ENCODE data around the gene HSPA4L. TPM values are rescaled to one million over a fixed set of nuclear protein-coding genes. Genes with fewer than 3 reads are reported as not detected.

Gene HSPA4L
- total RNA-seq, 1 experiment from 2014 or later = 5.3 TPM

DNA sequence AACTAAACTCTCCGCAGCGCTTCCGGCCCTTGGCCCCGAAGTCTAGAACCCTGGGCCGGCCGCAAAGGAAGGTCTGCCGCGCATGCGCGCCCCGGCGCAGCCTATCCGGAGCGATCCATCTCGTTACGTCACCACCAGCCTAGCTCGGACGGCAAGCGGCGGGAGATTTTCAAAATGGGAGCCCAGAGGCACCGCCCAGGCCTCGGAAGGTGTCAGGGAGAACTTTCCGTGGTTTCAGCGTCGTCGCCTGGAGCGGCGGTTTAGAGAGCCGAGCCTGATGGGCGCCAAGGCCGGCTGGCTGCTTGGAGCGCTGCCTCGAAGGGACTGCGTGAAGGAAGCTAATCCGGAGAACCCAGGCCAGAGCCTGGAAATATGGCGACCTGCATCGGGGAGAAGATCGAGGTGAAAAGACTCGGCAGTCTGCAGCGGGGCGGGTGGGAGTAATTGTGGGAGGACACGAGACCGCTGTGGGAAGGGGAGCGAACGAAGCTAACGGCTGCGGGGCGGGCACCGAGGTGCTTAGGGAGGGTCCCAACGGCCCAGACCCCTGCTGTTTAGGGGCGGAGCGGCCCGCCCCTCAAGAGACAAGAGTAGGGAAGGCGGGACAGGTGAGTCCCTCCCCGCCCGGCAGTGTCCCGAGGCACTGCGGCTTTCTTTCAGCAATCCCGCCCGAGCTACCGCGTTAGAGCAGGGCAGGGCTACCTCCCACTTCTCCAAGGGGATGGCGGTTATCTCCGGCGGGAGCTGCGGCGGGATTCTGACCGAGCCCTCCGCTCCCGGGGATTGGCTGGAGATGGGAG, 98.8 kb downstream of the HSPA4L start, which contains the start of gene PLK4:
Gene PLK4, plus strand, starts transcription at position 131 of the 800 bp plus-strand sequence. Its CDS starts 242 bp downstream, at position 373.
- H3K18ac ChIP-seq (ENCODE audit: insufficient read length, low read depth, low read length) = peak within 1 kb of the TSS; percentile 98
- no peaks in the 10 kb centered on the region for H3K79me2 ChIP-seq (ENCODE audit: insufficient read depth, low read length)
- peaks cover 9 to 18% of the 10 kb centered on the region in 2 experiments for H3K4me1 Mint-ChIP-seq
- no peak within 1 kb of the TSS for H2AK5ac ChIP-seq (ENCODE audit: insufficient read length, low read length)
- no peak within 1 kb of the TSS for H2AFZ ChIP-seq (ENCODE audit: low read length)
- H3K14ac ChIP-seq (ENCODE audit: insufficient read depth, low read length) = peak within 1 kb of the TSS; percentile 99
- H3T11ph ChIP-seq (ENCODE audit: low read length) = peak within 1 kb of the TSS; percentile 60
- H3K36me3 Mint-ChIP-seq (ENCODE audit: insufficient read depth in 1 of 3, low read depth in 3 of 3) = peaks cover 13 to 39% (median 32%) of the 10 kb centered on the region in 3 experiments
- H3K27ac ChIP-seq (ENCODE audit: insufficient read length, low read depth, low read length) = peak within 1 kb of the TSS; percentile 75
- H3K27me3 ChIP-seq (ENCODE audit: insufficient read depth, low read length) = no peaks in the 10 kb centered on the region
- H2BK15ac ChIP-seq (ENCODE audit: low read depth, low read length) = peak within 1 kb of the TSS; percentile 55; the same call in 1 of the 2 replicates
- no peak within 1 kb of the TSS for H2BK12ac ChIP-seq (ENCODE audit: insufficient read length, low read depth, low read length)
- peak within 1 kb of the TSS; percentile 51; the same call in 1 of the 2 replicates for H3K4ac ChIP-seq (ENCODE audit: low read depth, low read length)
- H3K79me1 ChIP-seq (ENCODE audit: insufficient read depth, low read depth, low read length, poor library complexity, severe bottlenecking) = no peaks in the 10 kb centered on the region
- peak within 1 kb of the TSS; percentile 97 for H3K9ac ChIP-seq (ENCODE audit: extremely low read depth, insufficient read length, low read length)
- no peaks in the 10 kb centered on the region for H3K23me2 ChIP-seq (ENCODE audit: insufficient read length, low read depth, low read length, poor library complexity, severe bottlenecking)
- H4K5ac ChIP-seq (ENCODE audit: insufficient read length, low read depth, low read length) = peak within 1 kb of the TSS; percentile 93
- H3K27ac Mint-ChIP-seq = peak within 1 kb of the TSS; percentile 100
- no peak within 1 kb of the TSS for H3K56ac ChIP-seq (ENCODE audit: insufficient read length, low read depth, low read length)
- H4K20me1 ChIP-seq (ENCODE audit: control insufficient read depth, insufficient read depth, insufficient read length) = no peaks in the 10 kb centered on the region
- H2BK20ac ChIP-seq (ENCODE audit: low read depth, low read length, poor library complexity, severe bottlenecking) = no peak within 1 kb of the TSS
- H3K23ac ChIP-seq (ENCODE audit: insufficient read length, low read depth, low read length) = no peak within 1 kb of the TSS
- peak within 1 kb of the TSS; percentile 91 to 95 for H3K4me3 Mint-ChIP-seq
- no peak within 1 kb of the TSS for H4K91ac ChIP-seq (ENCODE audit: insufficient read length, low read depth, low read length)
- H3K9me3 Mint-ChIP-seq = peaks cover 0 to 3% of the 10 kb centered on the region in 2 experiments; a peak in 2 of 5 replicates
- peak within 1 kb of the TSS; percentile 57 for H3K4me2 ChIP-seq (ENCODE audit: insufficient read depth, insufficient read length, low read length)
- DNase-seq = peak; percentile 97
- H3K4me1 ChIP-seq (ENCODE audit: insufficient read depth, low read length) = no peaks in the 10 kb centered on the region
- no peak within 1 kb of the TSS for H4K8ac ChIP-seq (replicated peaks; ENCODE audit: insufficient read length, low read depth, low read length)
- no peak for TF ChIP-seq CTCF (conservative IDR thresholded peaks at IDR 0.05)
- peak within 1 kb of the TSS; percentile 89 for H2BK120ac ChIP-seq (ENCODE audit: low read depth, low read length, poor library complexity, severe bottlenecking)
- no peaks in the 10 kb centered on the region; the same call in 1 of the 2 replicates for H3K27me3 Mint-ChIP-seq (ENCODE audit: low read depth)
- no peaks in the 10 kb centered on the region for H3K9me3 ChIP-seq (ENCODE audit: control insufficient read depth, low read depth, low read length)
- no CpG with 5 or more reads among the region's 70 CpGs for WGBS (ENCODE audit: extremely low coverage, insufficient read length, low lambda C conversion rate)
- peak within 1 kb of the TSS; percentile 68 for H2BK5ac ChIP-seq (ENCODE audit: insufficient read length, low read length)
